Measurements from ENCODE around the gene LRP1-AS. TPM values are rescaled to one million over a fixed set of nuclear protein-coding genes. Genes with fewer than 3 reads are reported as not detected.

Gene LRP1-AS
- total RNA-seq, result not detected
- not detected for polyA plus RNA-seq (2013, experiment 1 of 2)
- 0.31 TPM for polyA plus RNA-seq (2013, experiment 2 of 2)
- 0 to 0.09 (median 0) reads per million in 172 experiments for total RNA-seq

DNA sequence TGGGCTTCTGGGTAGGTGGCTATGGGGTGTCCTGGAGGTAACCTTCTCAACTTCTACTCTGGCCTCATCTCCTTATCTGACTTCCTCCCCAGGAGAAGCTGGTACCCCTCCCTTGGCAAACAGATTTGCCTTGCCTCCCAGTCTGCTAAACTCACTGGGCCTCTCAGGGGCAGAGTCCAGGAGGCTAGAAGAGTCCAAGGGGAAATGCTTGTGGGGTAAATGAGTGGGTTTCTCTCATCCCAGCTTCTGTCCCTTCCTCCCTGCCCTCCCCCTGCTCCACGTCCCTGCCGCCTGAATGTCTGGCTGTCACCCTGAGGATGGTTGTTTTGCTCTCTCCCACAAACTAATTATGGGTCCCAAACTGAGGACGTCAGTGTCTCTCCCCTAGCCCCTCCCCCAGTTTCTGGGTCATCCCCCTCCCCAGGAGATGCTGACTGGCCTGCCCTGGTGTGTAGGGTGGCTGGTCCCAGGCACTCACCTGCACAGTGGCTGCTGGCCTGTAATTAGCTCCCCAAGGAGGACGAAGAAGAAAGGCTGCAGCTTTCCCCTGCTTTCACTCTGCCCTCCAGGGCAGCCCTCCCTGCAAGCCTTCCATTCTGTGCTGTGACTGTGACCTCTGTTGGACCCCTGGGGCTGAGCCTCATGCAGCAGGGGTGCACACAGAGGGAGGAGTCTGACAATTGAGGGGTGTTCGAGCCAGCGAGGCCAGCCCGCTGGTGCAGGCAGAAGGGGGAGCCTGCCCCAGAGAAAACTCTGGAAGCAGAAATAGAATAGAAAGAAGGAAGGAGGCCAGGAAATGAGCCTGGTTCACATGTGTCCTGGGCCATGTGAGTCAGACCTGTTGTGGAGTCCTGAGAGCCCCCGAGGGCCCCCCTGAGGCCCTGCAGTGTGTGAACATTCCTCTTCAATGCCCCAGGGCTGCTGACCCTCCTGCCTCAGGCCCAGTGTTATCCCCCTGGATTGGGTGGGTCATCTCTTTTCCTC lies at the start of gene LRP1-AS:
LRP1-AS (minus strand) TSS at position 659 of the 984 bp plus-strand sequence.
- no peaks in the 10 kb centered on the region for H3K27me3 ChIP-seq (ENCODE audit: control insufficient read depth in 1 of 2, insufficient read depth in 2 of 2, low read length in 2 of 2)
- Mint-ChIP-seq H3K27me3 (no peaks in the 10 kb centered on the region), H3K4me3 (no peak within 1 kb of the TSS), H3K27ac (no peak within 1 kb of the TSS), H3K9me3 (no peaks in the 10 kb centered on the region), H3K4me1 (ENCODE audit: low read depth) (peaks cover 6% of the 10 kb centered on the region), H3K36me3 (ENCODE audit: low read depth) (no peaks in the 10 kb centered on the region)
- POLR2A ChIA-PET, result no interaction called here
- TF ChIP-seq, protein P1, sequence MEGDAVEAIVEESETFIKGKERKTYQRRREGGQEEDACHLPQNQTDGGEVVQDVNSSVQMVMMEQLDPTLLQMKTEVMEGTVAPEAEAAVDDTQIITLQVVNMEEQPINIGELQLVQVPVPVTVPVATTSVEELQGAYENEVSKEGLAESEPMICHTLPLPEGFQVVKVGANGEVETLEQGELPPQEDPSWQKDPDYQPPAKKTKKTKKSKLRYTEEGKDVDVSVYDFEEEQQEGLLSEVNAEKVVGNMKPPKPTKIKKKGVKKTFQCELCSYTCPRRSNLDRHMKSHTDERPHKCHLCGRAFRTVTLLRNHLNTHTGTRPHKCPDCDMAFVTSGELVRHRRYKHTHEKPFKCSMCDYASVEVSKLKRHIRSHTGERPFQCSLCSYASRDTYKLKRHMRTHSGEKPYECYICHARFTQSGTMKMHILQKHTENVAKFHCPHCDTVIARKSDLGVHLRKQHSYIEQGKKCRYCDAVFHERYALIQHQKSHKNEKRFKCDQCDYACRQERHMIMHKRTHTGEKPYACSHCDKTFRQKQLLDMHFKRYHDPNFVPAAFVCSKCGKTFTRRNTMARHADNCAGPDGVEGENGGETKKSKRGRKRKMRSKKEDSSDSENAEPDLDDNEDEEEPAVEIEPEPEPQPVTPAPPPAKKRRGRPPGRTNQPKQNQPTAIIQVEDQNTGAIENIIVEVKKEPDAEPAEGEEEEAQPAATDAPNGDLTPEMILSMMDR (IDR thresholded peaks at IDR 0.05), result no peak
- no peaks in the 10 kb centered on the region for H3K36me3 ChIP-seq (ENCODE audit: insufficient read depth, low read length)
- DNase-seq (no peak), ATAC-seq (ENCODE audit: poor library complexity) (no peak)
- no peak within 1 kb of the TSS for H3K4me3 ChIP-seq (ENCODE audit: low read length)
- CTCF ChIA-PET, result no interaction called here
- no peaks in the 10 kb centered on the region for H3K9me3 ChIP-seq (ENCODE audit: control insufficient read depth in 1 of 2, insufficient read depth in 1 of 2, low read length in 2 of 2)
- H3K4me1 ChIP-seq (ENCODE audit: insufficient read depth, low read length), result peaks cover 5% of the 10 kb centered on the region
- intact Hi-C loops (cut with DNase I, micrococcal nuclease), result no loop called here
- H3K27ac ChIP-seq (ENCODE audit: low read depth in 1 of 2, low read length in 2 of 2), result no peak within 1 kb of the TSS

DNA sequence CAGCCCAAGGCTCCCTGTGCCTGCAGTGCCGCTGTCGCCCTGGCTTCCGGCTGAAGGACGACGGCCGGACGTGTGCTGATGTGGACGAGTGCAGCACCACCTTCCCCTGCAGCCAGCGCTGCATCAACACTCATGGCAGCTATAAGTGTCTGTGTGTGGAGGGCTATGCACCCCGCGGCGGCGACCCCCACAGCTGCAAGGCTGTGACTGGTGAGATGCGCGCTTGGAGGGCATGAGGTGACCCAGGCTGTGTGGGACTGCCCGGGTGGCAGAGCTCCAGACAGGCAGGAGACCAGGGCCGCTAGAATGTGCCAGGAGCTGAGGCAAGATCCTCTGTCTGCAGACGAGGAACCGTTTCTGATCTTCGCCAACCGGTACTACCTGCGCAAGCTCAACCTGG lies 49.5 kb upstream of the LRP1-AS start:
- H3K9me3 Mint-ChIP-seq, result no peaks in the 10 kb centered on the region
- intact Hi-C loops (cut with DNase I, micrococcal nuclease), result no loop called here
- ChIA-PET CTCF (no interaction called here), POLR2A (no interaction called here)
- no peaks in the 10 kb centered on the region for H3K27me3 Mint-ChIP-seq
- DNase-seq, result no peak
- Histone ChIP-seq H3K36me3 (ENCODE audit: insufficient read depth, low read length) (peaks cover 4% of the 10 kb centered on the region), H3K4me3 (ENCODE audit: low read length) (no peak overlapping the region), H3K27me3 (ENCODE audit: control insufficient read depth in 1 of 2, insufficient read depth in 2 of 2, low read length in 2 of 2) (no peaks in the 10 kb centered on the region), H3K4me1 (ENCODE audit: insufficient read depth, low read length) (no peaks in the 10 kb centered on the region), H3K9me3 (ENCODE audit: control insufficient read depth in 1 of 2, insufficient read depth in 1 of 2, low read length in 2 of 2) (no peaks in the 10 kb centered on the region), H3K27ac (ENCODE audit: low read depth in 1 of 2, low read length in 2 of 2) (no peak overlapping the region)
- no peak for ATAC-seq (ENCODE audit: poor library complexity)
- TF ChIP-seq, protein P1 (IDR thresholded peaks at IDR 0.05), result no peak
- no peak overlapping the region for H3K4me3 Mint-ChIP-seq
- H3K4me1 Mint-ChIP-seq (ENCODE audit: low read depth), result no peaks in the 10 kb centered on the region
- H3K36me3 Mint-ChIP-seq (ENCODE audit: low read depth), result peaks cover 12% of the 10 kb centered on the region
- H3K27ac Mint-ChIP-seq, result no peak overlapping the region

DNA sequence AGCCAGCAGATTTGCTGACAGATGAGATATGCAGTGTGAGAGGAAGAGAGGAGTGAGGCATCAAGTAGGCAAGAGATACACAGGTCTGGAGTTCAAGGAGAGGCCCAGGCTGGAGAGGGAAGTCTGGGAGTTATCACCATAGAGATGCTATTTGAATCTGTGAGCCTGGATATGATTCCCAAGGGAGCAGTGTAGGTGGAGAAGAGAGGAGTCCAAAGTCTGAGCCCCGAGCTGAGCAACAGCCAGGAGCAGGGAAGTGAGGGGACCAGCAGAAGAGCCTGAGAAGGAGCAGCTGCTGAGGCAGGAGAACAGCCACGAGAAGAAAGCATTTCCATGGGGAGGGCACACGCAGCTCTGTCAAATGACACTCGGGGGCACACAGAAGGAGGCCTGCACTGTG lies 49.0 kb upstream of the LRP1-AS start:
- TF ChIP-seq, protein P1 (IDR thresholded peaks at IDR 0.05), result no peak
- ATAC-seq (ENCODE audit: poor library complexity) (no peak), DNase-seq (no peak)
- Histone ChIP-seq H3K9me3 (ENCODE audit: control insufficient read depth in 1 of 2, insufficient read depth in 1 of 2, low read length in 2 of 2) (no peaks in the 10 kb centered on the region), H3K27me3 (ENCODE audit: control insufficient read depth in 1 of 2, insufficient read depth in 2 of 2, low read length in 2 of 2) (no peaks in the 10 kb centered on the region), H3K27ac (ENCODE audit: low read depth in 1 of 2, low read length in 2 of 2) (no peak overlapping the region), H3K4me1 (ENCODE audit: insufficient read depth, low read length) (no peaks in the 10 kb centered on the region), H3K4me3 (ENCODE audit: low read length) (no peak overlapping the region), H3K36me3 (ENCODE audit: insufficient read depth, low read length) (peaks cover 4% of the 10 kb centered on the region)
- ChIA-PET POLR2A (no interaction called here), CTCF (no interaction called here)
- H3K4me1 Mint-ChIP-seq (ENCODE audit: low read depth), result no peaks in the 10 kb centered on the region
- H3K36me3 Mint-ChIP-seq (ENCODE audit: low read depth), result peaks cover 13% of the 10 kb centered on the region
- intact Hi-C loops (cut with DNase I, micrococcal nuclease), result no loop called here
- H3K4me3 Mint-ChIP-seq, result no peak overlapping the region
- no peak overlapping the region for H3K27ac Mint-ChIP-seq
- H3K27me3 Mint-ChIP-seq, result no peaks in the 10 kb centered on the region
- H3K9me3 Mint-ChIP-seq, result no peaks in the 10 kb centered on the region
